ENCODE measurements around the gene RPL31. TPM values are rescaled to one million over a fixed set of nuclear protein-coding genes. Genes with fewer than 3 reads are reported as not detected.

The RPL31 gene
- total and polyA plus RNA-seq, 9 of the 15 experiments (the other 6 are each of a cell fraction or from before 2014, with no cell fraction given), result 1,176 to 6,037 (median 2,997) TPM

- TF ChIP-seq RFX7 (CRISPR knock-in tag; IDR thresholded peaks at IDR 0.05) (no peak), IRF1 (CRISPR knock-in tag; IDR thresholded peaks at IDR 0.05; ENCODE audit: borderline replicate concordance) (no peak), TOE1 (IDR thresholded peaks at IDR 0.05; ENCODE audit: borderline replicate concordance) (no peak), TOE1 (CRISPR knock-in tag; IDR thresholded peaks at IDR 0.05; ENCODE audit: borderline replicate concordance, low read depth) (no peak)
These were observed 26.0 kb upstream of the RPL31 start (continued) for GRCh38 chr2:100976061-100976460.

- no peaks in the 10 kb centered on the region for H3K36me3 ChIP-seq (ENCODE audit: control insufficient read depth, insufficient read depth, low read length)
- DNase-seq (ENCODE audit: extremely low read depth in 1 of 4, low spot score in 3 of 4) (no peak), FAIRE-seq (no peak), ATAC-seq (no peak)
- H2AFZ ChIP-seq (ENCODE audit: low read depth, low read length), result no peak overlapping the region
- H3K4me2 ChIP-seq (ENCODE audit: insufficient read depth, low read length), result no peak overlapping the region
- in situ Hi-C loops (cut with MboI) (no loop called here), intact Hi-C loops (cut with micrococcal nuclease) (no loop called here)
- WGBS (ENCODE audit: insufficient coverage, low coverage, missing lambda C conversion rate), result 7% methylated on average over 19 of the region's 19 CpGs
- H3K9me3 ChIP-seq (replicated peaks; ENCODE audit: control insufficient read depth, insufficient read depth, low read depth, low read length), result no peaks in the 10 kb centered on the region
- no peak overlapping the region for H3K9ac ChIP-seq (ENCODE audit: insufficient read depth in 1 of 2, low read depth in 2 of 2, low read length in 2 of 2)
- H3K27me3 ChIP-seq (ENCODE audit: control insufficient read depth in 2 of 2, insufficient read depth in 2 of 2, low read length in 2 of 2), result peaks cover 57 to 90% of the 10 kb centered on the region in 2 experiments
- H3K79me2 ChIP-seq (ENCODE audit: control insufficient read depth, insufficient read depth, low read length), result no peaks in the 10 kb centered on the region
- peaks cover 5% of the 10 kb centered on the region for H3K9me1 ChIP-seq (ENCODE audit: control insufficient read depth, insufficient read depth, low read length)
- H3K27ac ChIP-seq (ENCODE audit: extremely low read depth, low read depth, low read length), result no peak overlapping the region
- H3K4me1 ChIP-seq (replicated peaks in 1 of 2; ENCODE audit: control insufficient read depth in 2 of 2, insufficient read depth in 2 of 2, low read length in 2 of 2), result no peaks in the 10 kb centered on the region
- POLR2A ChIA-PET, result interaction anchor here (1.2 kb wide), 2 partner anchors 11 to 25 kb away, joined by 3 to 6 read pairs; partner anchors contain the start of gene RPL31
- BruUV-seq (replicated peaks), result no TSS peak
- no peak overlapping the region for H3K4me3 ChIP-seq
- CTCF ChIA-PET (ENCODE audit: low intra/inter-chr PET ratio), result no interaction called here
- peaks cover 4% of the 10 kb centered on the region; the same call in 1 of the 2 replicates for H4K20me1 ChIP-seq (replicated peaks; ENCODE audit: control insufficient read depth, insufficient read depth, low read length)
- TF ChIP-seq RBM22 (IDR thresholded peaks at IDR 0.05; ENCODE audit: low read depth, low read length, poor library complexity, severe bottlenecking) (no peak), STAT5A (IDR thresholded peaks at IDR 0.05; ENCODE audit: borderline replicate concordance, low read length) (no peak), CHD2 (IDR thresholded peaks at IDR 0.05; ENCODE audit: low read depth, low read length) (no peak), ARID2 (IDR thresholded peaks at IDR 0.05) (no peak), POLR2AphosphoS2 (IDR thresholded peaks at IDR 0.05; ENCODE audit: low read length) (no peak), SMARCA5 (IDR thresholded peaks at IDR 0.05) (no peak), RAD51 (IDR thresholded peaks at IDR 0.05; ENCODE audit: borderline replicate concordance, low read depth) (no peak), RBM39 (optimal IDR thresholded peaks at IDR 0.05; ENCODE audit: low read depth, low read length) (no peak), FOXA3 (CRISPR knock-in tag; conservative IDR thresholded peaks at IDR 0.05 in 1 of 2, IDR thresholded peaks at IDR 0.05 in 1 of 2) (no peak), LCOR (CRISPR knock-in tag; IDR thresholded peaks at IDR 0.05) (no peak), ZBTB34 (CRISPR knock-in tag; IDR thresholded peaks at IDR 0.05) (no peak), RHOXF2B (CRISPR knock-in tag; conservative IDR thresholded peaks at IDR 0.05) (no peak), JUN (IDR thresholded peaks at IDR 0.05; ENCODE audit: borderline replicate concordance, low read depth, low read length) (no peak), JUN (CRISPR knock-in tag; IDR thresholded peaks at IDR 0.05; ENCODE audit: borderline replicate concordance) (no peak), MEF2D (tag; conservative IDR thresholded peaks at IDR 0.05; ENCODE audit: low read depth) (no peak)
These were observed 25.3 kb upstream of the RPL31 start for GRCh38 chr2:100976645-100977391.
